Measurements from ENCODE around the gene AHI1. TPM values are rescaled to one million over a fixed set of nuclear protein-coding genes. Genes with fewer than 3 reads are reported as not detected.

Gene AHI1
- total and polyA plus RNA-seq, 3 donors from 2014 or later, result 33.9 to 93.1 (median 56.4) TPM

DNA sequence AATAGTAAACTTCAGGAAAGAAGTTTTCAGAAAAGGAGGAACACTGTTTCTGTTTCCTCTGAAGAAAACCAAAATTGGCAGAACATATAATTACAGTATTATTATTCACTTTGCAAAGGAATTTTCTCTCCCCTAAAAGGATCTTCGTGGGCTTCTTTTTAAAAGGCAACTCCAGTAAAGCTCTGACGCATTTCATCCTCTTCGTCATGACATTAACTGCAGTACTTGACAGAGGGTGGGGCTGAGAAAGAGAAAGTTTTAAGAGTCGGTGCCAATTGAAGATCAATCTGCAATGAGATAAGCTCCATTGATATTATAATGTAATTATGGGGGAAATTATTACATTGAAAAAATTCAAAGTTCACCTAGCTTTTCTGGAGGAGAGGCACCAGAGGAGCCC is 240.7 kb downstream of the AHI1 start:
- TF ChIP-seq, protein P1, sequence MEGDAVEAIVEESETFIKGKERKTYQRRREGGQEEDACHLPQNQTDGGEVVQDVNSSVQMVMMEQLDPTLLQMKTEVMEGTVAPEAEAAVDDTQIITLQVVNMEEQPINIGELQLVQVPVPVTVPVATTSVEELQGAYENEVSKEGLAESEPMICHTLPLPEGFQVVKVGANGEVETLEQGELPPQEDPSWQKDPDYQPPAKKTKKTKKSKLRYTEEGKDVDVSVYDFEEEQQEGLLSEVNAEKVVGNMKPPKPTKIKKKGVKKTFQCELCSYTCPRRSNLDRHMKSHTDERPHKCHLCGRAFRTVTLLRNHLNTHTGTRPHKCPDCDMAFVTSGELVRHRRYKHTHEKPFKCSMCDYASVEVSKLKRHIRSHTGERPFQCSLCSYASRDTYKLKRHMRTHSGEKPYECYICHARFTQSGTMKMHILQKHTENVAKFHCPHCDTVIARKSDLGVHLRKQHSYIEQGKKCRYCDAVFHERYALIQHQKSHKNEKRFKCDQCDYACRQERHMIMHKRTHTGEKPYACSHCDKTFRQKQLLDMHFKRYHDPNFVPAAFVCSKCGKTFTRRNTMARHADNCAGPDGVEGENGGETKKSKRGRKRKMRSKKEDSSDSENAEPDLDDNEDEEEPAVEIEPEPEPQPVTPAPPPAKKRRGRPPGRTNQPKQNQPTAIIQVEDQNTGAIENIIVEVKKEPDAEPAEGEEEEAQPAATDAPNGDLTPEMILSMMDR (IDR thresholded peaks at IDR 0.05), result no peak
- no peak for TF ChIP-seq POLR2A (IDR thresholded peaks at IDR 0.05)
- H3K9me3 ChIP-seq, result no peaks in the 10 kb centered on the region
- H3K27ac ChIP-seq, result no peak overlapping the region
- intact Hi-C loops (cut with DNase I; ENCODE audit: low total_unique reads), result no loop called here
- H3K4me1 ChIP-seq, result no peaks in the 10 kb centered on the region
- H3K36me3 ChIP-seq (ENCODE audit: low read depth, missing control alignments), result no peaks in the 10 kb centered on the region
- DNase-seq, result no peak
- no peaks in the 10 kb centered on the region for H3K27me3 ChIP-seq
- H3K4me3 ChIP-seq, result no peak overlapping the region
- WGBS, 2 donors, result 71 to 77% methylated on average over 4 of the region's 4 CpGs

DNA sequence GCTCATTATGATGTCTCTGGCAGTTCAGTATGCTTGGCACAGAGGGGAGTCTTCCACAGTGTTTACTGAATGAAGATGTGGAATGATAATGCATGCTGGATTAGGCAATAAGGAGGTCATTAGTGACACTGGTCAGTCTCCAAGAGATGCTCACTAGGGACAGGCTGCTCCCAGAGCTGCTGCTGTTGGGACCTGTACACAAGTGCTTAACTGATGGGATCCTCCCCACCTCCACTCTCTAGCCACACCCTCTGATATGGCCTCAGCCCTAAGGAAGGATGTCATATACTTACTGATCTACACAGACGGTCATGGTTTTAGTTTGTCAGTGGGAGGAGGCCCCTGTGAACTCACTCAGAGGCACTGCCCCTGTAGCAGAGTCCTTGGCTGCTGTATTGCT is 243.1 kb downstream of the AHI1 start:
- WGBS, 2 donors, result 56 to 70% methylated on average over 1 of the region's 1 CpG
- no peak for DNase-seq
- H3K4me3 ChIP-seq, result no peak overlapping the region

DNA sequence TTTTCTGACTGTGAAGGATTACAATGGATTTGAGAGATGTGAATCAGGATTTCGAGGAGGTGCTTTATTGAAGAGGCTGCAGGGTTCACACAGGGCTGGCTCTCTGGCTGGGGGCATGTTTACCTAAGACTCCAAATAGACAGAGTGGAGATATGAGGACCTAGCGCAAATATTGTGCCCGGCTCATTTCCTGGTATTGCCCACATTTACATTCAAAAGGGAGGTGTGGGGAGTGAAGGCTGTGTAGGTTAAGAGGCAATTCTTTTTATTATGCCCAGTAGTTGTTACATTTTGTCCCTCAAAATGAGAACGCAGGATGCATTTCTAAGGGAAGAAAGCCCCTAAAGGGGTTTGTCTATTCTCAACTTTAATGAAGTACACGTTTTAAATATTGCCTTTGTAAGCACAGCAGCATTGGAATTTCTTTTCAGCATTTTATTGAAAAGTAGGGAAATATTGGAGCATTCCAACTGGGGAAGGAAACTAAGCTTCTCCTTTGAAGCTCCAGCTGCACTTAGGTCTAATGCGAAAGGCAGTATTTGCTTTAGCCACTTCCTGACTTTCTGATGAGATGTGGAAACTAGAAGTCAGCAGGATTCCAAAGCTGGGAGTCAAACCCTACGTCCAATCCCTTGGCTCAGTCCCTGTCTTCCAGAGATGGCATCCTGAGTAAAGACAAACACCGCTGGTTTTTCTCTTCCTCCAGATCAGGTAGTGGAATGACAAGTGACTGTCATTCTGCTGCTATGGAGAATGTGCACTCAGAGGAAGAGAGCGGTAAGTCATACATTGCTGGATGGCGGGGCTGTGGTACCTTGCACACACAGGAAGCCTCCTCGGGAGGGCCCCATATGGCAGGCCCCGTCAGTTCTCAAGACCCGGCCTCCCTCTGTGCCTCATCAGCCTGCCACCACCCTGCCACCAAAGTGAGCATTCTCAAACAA is 245.8 kb downstream of the AHI1 start:
- Histone ChIP-seq H3K36me3 (ENCODE audit: low read depth, missing control alignments) (no peaks in the 10 kb centered on the region), H3K9me3 (no peaks in the 10 kb centered on the region), H3K27ac (no peak overlapping the region), H3K4me1 (no peaks in the 10 kb centered on the region), H3K4me3 (no peak overlapping the region), H3K27me3 (no peaks in the 10 kb centered on the region)
- intact Hi-C loops (cut with DNase I; ENCODE audit: low total_unique reads), result no loop called here
- WGBS, 2 donors, result 78 to 80% methylated on average over 13 of the region's 13 CpGs
- TF ChIP-seq, protein P1 (IDR thresholded peaks at IDR 0.05), result no peak
- TF ChIP-seq POLR2A (IDR thresholded peaks at IDR 0.05), result no peak
- no peak for DNase-seq

More for the DNA sequence above, 243.1 kb downstream of the AHI1 start:
- H3K9me3 ChIP-seq, result no peaks in the 10 kb centered on the region
- no peaks in the 10 kb centered on the region for H3K4me1 ChIP-seq
- no peak overlapping the region for H3K27ac ChIP-seq
- intact Hi-C loops (cut with DNase I; ENCODE audit: low total_unique reads), result no loop called here
- H3K27me3 ChIP-seq, result no peaks in the 10 kb centered on the region
- TF ChIP-seq POLR2A (IDR thresholded peaks at IDR 0.05), result no peak
- TF ChIP-seq, protein P1 (IDR thresholded peaks at IDR 0.05), result no peak
- no peaks in the 10 kb centered on the region for H3K36me3 ChIP-seq (ENCODE audit: low read depth, missing control alignments)

DNA sequence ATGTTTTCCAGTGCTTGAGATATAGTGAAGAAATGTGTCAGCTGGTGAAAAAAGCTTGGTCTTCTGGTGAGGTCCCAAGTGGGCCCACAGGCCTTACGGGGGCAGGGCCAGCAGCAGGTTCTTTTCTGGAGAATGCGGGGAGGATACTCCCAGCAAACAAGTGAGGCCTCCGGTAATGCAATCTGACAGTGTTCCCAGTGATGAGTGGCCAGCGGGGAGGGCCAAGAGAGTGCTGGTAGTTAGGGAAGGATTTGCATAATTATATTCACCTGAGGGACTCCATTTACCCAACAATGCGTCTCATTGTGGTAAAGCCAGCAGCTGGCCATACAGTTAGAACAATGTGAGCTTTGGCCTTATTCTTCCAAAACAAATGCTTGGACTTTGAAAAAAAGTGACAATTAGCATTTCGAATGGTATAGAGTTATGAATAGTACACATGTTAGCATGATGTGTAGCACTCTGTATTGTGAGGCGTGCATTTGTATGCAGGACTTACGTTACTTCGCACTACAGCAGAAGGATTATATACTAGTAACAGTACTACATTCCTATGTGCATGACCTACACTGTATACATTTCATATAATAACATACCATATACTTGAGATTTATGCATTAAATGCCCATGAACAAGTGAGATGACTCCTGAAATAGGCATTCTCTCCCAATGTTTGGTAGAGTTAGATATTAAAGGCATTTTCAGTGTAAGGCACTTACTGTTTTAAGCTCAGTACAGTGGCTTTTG is 246.6 kb downstream of the AHI1 start:
- Histone ChIP-seq H3K4me1 (no peaks in the 10 kb centered on the region), H3K36me3 (ENCODE audit: low read depth, missing control alignments) (no peaks in the 10 kb centered on the region), H3K27ac (no peak overlapping the region), H3K27me3 (no peaks in the 10 kb centered on the region), H3K4me3 (no peak overlapping the region), H3K9me3 (no peaks in the 10 kb centered on the region)
- intact Hi-C loops (cut with DNase I; ENCODE audit: low total_unique reads), result no loop called here
- TF ChIP-seq POLR2A (IDR thresholded peaks at IDR 0.05), result no peak
- TF ChIP-seq, protein P1 (IDR thresholded peaks at IDR 0.05), result no peak
- WGBS, 2 donors, result 85 to 92% methylated on average over 8 to 9 of the region's 9 CpGs
- no peak for DNase-seq

Data from testis (tissue), 3 donors.